Natural killer cell treated with Interleukin-12 subunit alpha and Interleukin-12 subunit beta and Interleukin-15 and Interleukin-18, amount 100 ng/mL, for 72 hours (primary cell): ENCODE results near the gene ST3GAL5. TPM values are rescaled to one million over a fixed set of nuclear protein-coding genes. Genes with fewer than 3 reads are reported as not detected.

Source experiments
- ATAC-seq, 2 donors: fragments of 150-1000 bp; cut with Tn5 transposase in 1 of 2; sonication (Bioruptor Pico), chemical (Tn5 transposase) in 1 of 2; 2 replicates each; pipeline ENCODE4 v1.10.0; 2021
- DNase-seq: peaks from one replicate; pipeline ENCODE4 v3.0.0; 2022; ENCODE audit warnings: low spot score
- H3K27ac Mint-ChIP-seq, 2 donors: 1 replicate in 1 of 2; 2 replicates in 1 of 2; pipeline ENCODE4 v1.8.0; 2022; ENCODE audit warnings: mixed read lengths in 2 of 2, mild to moderate bottlenecking in 1 of 2, moderate library complexity in 1 of 2
- H3K27me3 Mint-ChIP-seq, 2 donors: 1 replicate in 1 of 2; 2 replicates in 1 of 2; pipeline ENCODE4 v1.8.0; 2022; ENCODE audit warnings: mixed read lengths in 2 of 2
- H3K36me3 Mint-ChIP-seq: one replicate; pipeline ENCODE4 v1.8.0; 2022; ENCODE audit warnings: mixed read lengths
- H3K4me1 Mint-ChIP-seq, 2 donors: 1 replicate in 1 of 2; 2 replicates in 1 of 2; pipeline ENCODE4 v1.8.0; 2022; ENCODE audit warnings: low read depth in 2 of 2, mixed read lengths in 2 of 2, mild to moderate bottlenecking in 1 of 2
- H3K4me3 Mint-ChIP-seq: one replicate; pipeline ENCODE4 v1.8.0; 2022; ENCODE audit warnings: mixed read lengths
- H3K9me3 Mint-ChIP-seq: 2 replicates; pipeline ENCODE4 v1.8.0; 2022; ENCODE audit warnings: mixed read lengths
- total RNA-seq, 2 donors: library from RNA; stranded (reverse); gene quantifications; one replicate each; pipeline ENCODE4 v1.2.3, GENCODE V29; 2022

The ST3GAL5 gene
- total RNA-seq, 2 donors from 2014 or later = 28.9 to 31.8 TPM

GRCh38 chr2:85800586-85800985 is 88.2 kb downstream of the ST3GAL5 start:
- peaks cover 15 to 32% of the 10 kb centered on the region in 2 donors for H3K27me3 Mint-ChIP-seq
- no peak for ATAC-seq
- peaks cover 11 to 15% of the 10 kb centered on the region in 2 donors for H3K4me1 Mint-ChIP-seq
- no peaks in the 10 kb centered on the region for H3K36me3 Mint-ChIP-seq
- H3K9me3 Mint-ChIP-seq = no peaks in the 10 kb centered on the region
- no peak overlapping the region for H3K4me3 Mint-ChIP-seq
- DNase-seq = peak; percentile 31
- no peak overlapping the region for H3K27ac Mint-ChIP-seq

- H3K4me1 Mint-ChIP-seq = peaks cover 9% of the 10 kb centered on the region in 2 donors
- H3K9me3 Mint-ChIP-seq = no peaks in the 10 kb centered on the region
- H3K27ac Mint-ChIP-seq = peak overlapping the region in 1 of 2 donors; percentile 33
- H3K27me3 Mint-ChIP-seq = peaks cover 15 to 32% of the 10 kb centered on the region in 2 donors
- DNase-seq (peak; percentile 31), ATAC-seq (no peak)
- H3K36me3 Mint-ChIP-seq = no peaks in the 10 kb centered on the region
- no peak overlapping the region for H3K4me3 Mint-ChIP-seq
These were observed 89.4 kb downstream of the ST3GAL5 start for GRCh38 chr2:85799215-85799956.

GRCh38 chr2:85797921-85798320 is 90.9 kb downstream of the ST3GAL5 start:
- no peaks in the 10 kb centered on the region for H3K9me3 Mint-ChIP-seq
- H3K4me1 Mint-ChIP-seq = no peaks in the 10 kb centered on the region
- peaks cover 15 to 34% of the 10 kb centered on the region in 2 donors for H3K27me3 Mint-ChIP-seq
- DNase-seq (no peak), ATAC-seq (no peak)
- no peaks in the 10 kb centered on the region for H3K36me3 Mint-ChIP-seq
- no peak overlapping the region for H3K27ac Mint-ChIP-seq
- H3K4me3 Mint-ChIP-seq = no peak overlapping the region

- H3K9me3 Mint-ChIP-seq = no peaks in the 10 kb centered on the region
- H3K27me3 Mint-ChIP-seq = peaks cover 20 to 40% of the 10 kb centered on the region in 2 donors
- no peaks in the 10 kb centered on the region for H3K4me1 Mint-ChIP-seq
- no peak overlapping the region for H3K4me3 Mint-ChIP-seq
- H3K27ac Mint-ChIP-seq = no peak overlapping the region
- ATAC-seq (no peak), DNase-seq (no peak)
- no peaks in the 10 kb centered on the region for H3K36me3 Mint-ChIP-seq
These were observed 91.5 kb downstream of the ST3GAL5 start for GRCh38 chr2:85797263-85797660.

- H3K4me3 Mint-ChIP-seq = no peak overlapping the region
- peaks cover 20 to 42% of the 10 kb centered on the region in 2 donors for H3K27me3 Mint-ChIP-seq
- no peaks in the 10 kb centered on the region for H3K9me3 Mint-ChIP-seq
- no peak overlapping the region for H3K27ac Mint-ChIP-seq
- no peak for ATAC-seq
- DNase-seq = peak; percentile 51
- H3K36me3 Mint-ChIP-seq = no peaks in the 10 kb centered on the region
- no peaks in the 10 kb centered on the region for H3K4me1 Mint-ChIP-seq
These were observed 92.2 kb downstream of the ST3GAL5 start for GRCh38 chr2:85796341-85797262.

GRCh38 chr2:85796046-85796340 is 92.8 kb downstream of the ST3GAL5 start:
- Mint-ChIP-seq H3K4me3 (no peak overlapping the region), H3K4me1 (no peaks in the 10 kb centered on the region), H3K27me3 (peaks cover 20 to 42% of the 10 kb centered on the region in 2 donors), H3K9me3 (no peaks in the 10 kb centered on the region), H3K36me3 (no peaks in the 10 kb centered on the region), H3K27ac (no peak overlapping the region)
- ATAC-seq (no peak), DNase-seq (peak; percentile 25)

GRCh38 chr2:85795331-85796045 is 93.3 kb downstream of the ST3GAL5 start:
- Mint-ChIP-seq H3K4me3 (no peak overlapping the region), H3K9me3 (no peaks in the 10 kb centered on the region), H3K27ac (no peak overlapping the region), H3K36me3 (no peaks in the 10 kb centered on the region), H3K4me1 (no peaks in the 10 kb centered on the region), H3K27me3 (peaks cover 18 to 42% of the 10 kb centered on the region in 2 donors)
- no peak for DNase-seq
- ATAC-seq = no peak

GRCh38 chr2:85794491-85795121 is 94.2 kb downstream of the ST3GAL5 start:
- no peaks in the 10 kb centered on the region for H3K36me3 Mint-ChIP-seq
- no peaks in the 10 kb centered on the region for H3K4me1 Mint-ChIP-seq
- ATAC-seq = no peak
- no peak overlapping the region for H3K4me3 Mint-ChIP-seq
- no peak for DNase-seq
- H3K27me3 Mint-ChIP-seq = peaks cover 16 to 33% of the 10 kb centered on the region in 2 donors
- H3K27ac Mint-ChIP-seq = no peak overlapping the region
- no peaks in the 10 kb centered on the region for H3K9me3 Mint-ChIP-seq

GRCh38 chr2:85794038-85794441 is 94.8 kb downstream of the ST3GAL5 start:
- H3K27me3 Mint-ChIP-seq = peaks cover 18 to 30% of the 10 kb centered on the region in 2 donors
- no peaks in the 10 kb centered on the region for H3K36me3 Mint-ChIP-seq
- H3K9me3 Mint-ChIP-seq = no peaks in the 10 kb centered on the region
- no peak for DNase-seq
- no peak overlapping the region for H3K4me3 Mint-ChIP-seq
- no peaks in the 10 kb centered on the region for H3K4me1 Mint-ChIP-seq
- ATAC-seq = no peak
- no peak overlapping the region for H3K27ac Mint-ChIP-seq

- no peaks in the 10 kb centered on the region for H3K4me1 Mint-ChIP-seq
- no peaks in the 10 kb centered on the region for H3K36me3 Mint-ChIP-seq
- H3K27ac Mint-ChIP-seq = no peak overlapping the region
- H3K4me3 Mint-ChIP-seq = no peak overlapping the region
- H3K9me3 Mint-ChIP-seq = no peaks in the 10 kb centered on the region
- H3K27me3 Mint-ChIP-seq = peaks cover 18 to 26% of the 10 kb centered on the region in 2 donors
- ATAC-seq (no peak), DNase-seq (no peak)
These were observed 95.2 kb downstream of the ST3GAL5 start for GRCh38 chr2:85793584-85793983.

GRCh38 chr2:85792783-85793441 is 95.9 kb downstream of the ST3GAL5 start:
- Mint-ChIP-seq H3K27ac (no peak overlapping the region), H3K27me3 (peaks cover 16 to 19% of the 10 kb centered on the region in 2 donors), H3K4me3 (no peak overlapping the region), H3K36me3 (no peaks in the 10 kb centered on the region), H3K9me3 (no peaks in the 10 kb centered on the region), H3K4me1 (no peaks in the 10 kb centered on the region)
- DNase-seq (no peak), ATAC-seq (no peak)

GRCh38 chr2:85791704-85792565 is 96.9 kb downstream of the ST3GAL5 start:
- H3K27me3 Mint-ChIP-seq = peaks cover 9 to 10% of the 10 kb centered on the region in 2 donors
- H3K4me3 Mint-ChIP-seq = no peak overlapping the region

More at GRCh38 chr2:85791704-85792565, 96.9 kb downstream of the ST3GAL5 start:
- DNase-seq (no peak), ATAC-seq (no peak)
- H3K4me1 Mint-ChIP-seq = no peaks in the 10 kb centered on the region
- no peaks in the 10 kb centered on the region for H3K36me3 Mint-ChIP-seq
- H3K9me3 Mint-ChIP-seq = no peaks in the 10 kb centered on the region
- H3K27ac Mint-ChIP-seq = no peak overlapping the region
